Progenitor cell of endocrine pancreas (in vitro differentiated cells): ENCODE data around the gene ABCA5. TPM values are rescaled to one million over a fixed set of nuclear protein-coding genes. Genes with fewer than 3 reads are reported as not detected.

Experiments used
- DNase-seq: peaks from one replicate; pipeline ENCODE4 v3.0.0; 2021; ENCODE audit warnings: low spot score; ENCODE audit not compliant: unreplicated experiment
- H3K27ac Mint-ChIP-seq: 2 replicates; pipeline ENCODE4 v1.8.0; 2021; ENCODE audit warnings: mild to moderate bottlenecking, moderate library complexity, mixed read lengths
- H3K27me3 Mint-ChIP-seq: 2 replicates; pipeline ENCODE4 v1.8.0; 2021; ENCODE audit warnings: mixed read lengths
- H3K36me3 Mint-ChIP-seq: 2 replicates; pipeline ENCODE4 v1.8.0; 2022; ENCODE audit warnings: mixed read lengths; ENCODE audit not compliant: insufficient read depth
- H3K4me1 Mint-ChIP-seq: 2 replicates; pipeline ENCODE4 v1.8.0; 2021; ENCODE audit warnings: low read depth, mixed read lengths
- H3K4me3 Mint-ChIP-seq: 2 replicates; pipeline ENCODE4 v1.8.0; 2021; ENCODE audit warnings: low read depth, mild to moderate bottlenecking, moderate library complexity, mixed read lengths
- H3K9me3 Mint-ChIP-seq: 2 replicates; pipeline ENCODE4 v1.8.0; 2021; ENCODE audit warnings: low read depth, mixed read lengths
- total RNA-seq: library from RNA; stranded (reverse); gene quantifications from 2 replicates; pipeline ENCODE4 v1.2.1, GENCODE V29; 2021
- TF ChIP-seq, protein P1 (sequence below): fragments of 200-600 bp; sonication (generic); IDR thresholded peaks from one replicate; pipeline ENCODE4 v1.5.0; 2021; ENCODE audit warnings: antibody characterized with exemption, mild to moderate bottlenecking; ENCODE audit not compliant: unreplicated experiment

The ABCA5 gene
- total RNA-seq, 1 donor from 2014 or later, result 10.9 TPM

DNA sequence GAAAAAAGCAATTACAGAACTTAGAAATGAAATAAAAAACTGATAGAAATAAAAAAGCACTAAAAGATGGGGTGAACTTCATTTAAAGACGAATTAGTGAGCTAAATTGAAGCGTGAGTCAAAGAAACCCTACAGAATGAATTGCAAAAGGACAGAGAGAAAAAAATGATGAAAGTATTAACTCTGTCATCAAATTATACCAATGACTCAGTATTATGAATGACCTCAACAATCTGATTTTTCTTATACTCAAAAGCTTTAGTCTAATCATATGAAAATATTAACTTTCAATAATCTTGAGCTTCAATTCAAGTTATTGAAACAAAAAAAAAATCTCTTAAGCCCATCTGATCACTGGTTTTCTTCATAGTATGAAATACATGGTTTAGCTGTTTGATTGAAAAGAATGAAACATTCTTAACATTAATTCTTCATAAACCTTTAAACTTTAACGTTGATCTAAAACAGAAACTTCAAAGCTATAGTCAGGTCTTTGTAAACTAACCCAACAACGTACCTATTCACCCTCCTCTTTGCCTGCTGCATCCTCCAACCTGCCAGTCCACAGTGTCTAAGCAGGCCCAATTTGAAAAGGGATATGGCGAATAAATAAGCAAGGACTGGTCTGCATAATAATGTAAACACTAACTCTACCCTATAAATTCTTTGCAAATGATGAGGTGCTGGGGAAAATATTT lies 6.6 kb downstream of the ABCA5 start:
- Mint-ChIP-seq H3K36me3 (no peaks in the 10 kb centered on the region), H3K27ac (no peak overlapping the region), H3K27me3 (peaks cover 7% of the 10 kb centered on the region), H3K9me3 (no peaks in the 10 kb centered on the region), H3K4me1 (peaks cover 5% of the 10 kb centered on the region), H3K4me3 (no peak overlapping the region)
- no peak for DNase-seq
- TF ChIP-seq, protein P1, sequence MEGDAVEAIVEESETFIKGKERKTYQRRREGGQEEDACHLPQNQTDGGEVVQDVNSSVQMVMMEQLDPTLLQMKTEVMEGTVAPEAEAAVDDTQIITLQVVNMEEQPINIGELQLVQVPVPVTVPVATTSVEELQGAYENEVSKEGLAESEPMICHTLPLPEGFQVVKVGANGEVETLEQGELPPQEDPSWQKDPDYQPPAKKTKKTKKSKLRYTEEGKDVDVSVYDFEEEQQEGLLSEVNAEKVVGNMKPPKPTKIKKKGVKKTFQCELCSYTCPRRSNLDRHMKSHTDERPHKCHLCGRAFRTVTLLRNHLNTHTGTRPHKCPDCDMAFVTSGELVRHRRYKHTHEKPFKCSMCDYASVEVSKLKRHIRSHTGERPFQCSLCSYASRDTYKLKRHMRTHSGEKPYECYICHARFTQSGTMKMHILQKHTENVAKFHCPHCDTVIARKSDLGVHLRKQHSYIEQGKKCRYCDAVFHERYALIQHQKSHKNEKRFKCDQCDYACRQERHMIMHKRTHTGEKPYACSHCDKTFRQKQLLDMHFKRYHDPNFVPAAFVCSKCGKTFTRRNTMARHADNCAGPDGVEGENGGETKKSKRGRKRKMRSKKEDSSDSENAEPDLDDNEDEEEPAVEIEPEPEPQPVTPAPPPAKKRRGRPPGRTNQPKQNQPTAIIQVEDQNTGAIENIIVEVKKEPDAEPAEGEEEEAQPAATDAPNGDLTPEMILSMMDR, result no peak

DNA sequence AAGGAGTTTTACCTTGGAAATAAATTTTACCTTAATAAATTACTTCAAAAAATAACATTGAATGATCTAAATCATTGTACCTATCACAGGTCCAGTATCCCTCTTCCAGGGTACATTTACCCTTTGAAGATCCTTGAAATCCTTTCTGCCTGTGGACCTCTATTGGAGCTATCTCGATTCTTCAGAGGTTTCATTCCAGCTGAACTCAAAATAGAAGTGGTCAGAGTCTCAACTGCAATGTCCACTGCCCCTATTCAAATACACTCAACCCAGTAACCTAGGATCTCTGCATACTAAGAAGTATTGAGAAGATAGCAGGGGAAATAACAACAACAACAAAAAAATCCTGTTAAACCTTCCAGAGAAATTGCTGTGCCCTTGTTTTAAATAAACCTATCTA lies 9.3 kb downstream of the ABCA5 start:
- no peak overlapping the region for H3K27ac Mint-ChIP-seq
- peaks cover 12% of the 10 kb centered on the region for H3K4me1 Mint-ChIP-seq
- no peak for DNase-seq
- no peaks in the 10 kb centered on the region for H3K9me3 Mint-ChIP-seq
- H3K4me3 Mint-ChIP-seq, result no peak overlapping the region
- TF ChIP-seq, protein P1, result no peak
- H3K36me3 Mint-ChIP-seq, result no peaks in the 10 kb centered on the region
- H3K27me3 Mint-ChIP-seq, result no peaks in the 10 kb centered on the region

DNA sequence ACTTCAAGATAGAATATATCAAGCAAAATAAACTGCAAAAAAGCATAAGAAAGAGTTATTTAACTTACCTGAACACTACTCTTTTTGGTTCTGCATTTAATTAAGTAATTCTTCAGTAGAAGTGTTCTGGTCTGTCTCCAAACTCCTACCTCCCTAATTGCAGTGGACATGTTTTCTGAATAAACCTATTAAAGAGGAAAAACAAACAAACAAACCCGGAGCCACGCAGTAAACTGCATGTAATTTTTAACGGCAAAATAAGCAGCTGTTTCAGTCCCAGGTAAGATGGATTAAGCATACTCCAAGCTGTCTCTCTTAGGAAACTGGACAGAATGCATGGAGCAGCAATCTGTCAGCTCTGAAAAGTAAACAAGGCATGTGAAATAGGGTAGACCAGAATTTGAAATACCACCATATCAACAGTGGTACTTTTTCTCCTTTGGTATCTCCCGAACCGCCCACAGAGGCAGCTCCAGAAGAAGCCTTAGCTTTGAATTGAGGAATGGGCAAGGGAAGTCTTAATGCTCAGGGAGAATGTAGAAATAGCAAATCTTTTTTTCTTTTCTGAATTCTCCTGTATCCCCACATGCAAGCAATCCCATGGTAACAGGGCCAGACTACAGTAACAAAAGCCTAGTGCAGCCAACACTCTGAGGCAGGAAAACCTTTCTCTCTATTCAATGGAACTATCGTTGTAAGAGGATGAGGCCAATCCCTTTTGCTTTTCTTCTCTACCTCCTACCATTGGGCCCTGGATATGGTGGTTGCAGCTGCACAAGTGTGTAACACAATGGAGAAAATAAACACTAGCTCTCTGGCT lies 12.5 kb downstream of the ABCA5 start:
- H3K27ac Mint-ChIP-seq, result peak overlapping the region; percentile 59
- H3K36me3 Mint-ChIP-seq, result no peaks in the 10 kb centered on the region
- no peaks in the 10 kb centered on the region for H3K9me3 Mint-ChIP-seq
- peaks cover 11% of the 10 kb centered on the region for H3K4me1 Mint-ChIP-seq
- TF ChIP-seq, protein P1, result no peak
- no peak overlapping the region for H3K4me3 Mint-ChIP-seq
- H3K27me3 Mint-ChIP-seq, result no peaks in the 10 kb centered on the region
- no peak for DNase-seq

DNA sequence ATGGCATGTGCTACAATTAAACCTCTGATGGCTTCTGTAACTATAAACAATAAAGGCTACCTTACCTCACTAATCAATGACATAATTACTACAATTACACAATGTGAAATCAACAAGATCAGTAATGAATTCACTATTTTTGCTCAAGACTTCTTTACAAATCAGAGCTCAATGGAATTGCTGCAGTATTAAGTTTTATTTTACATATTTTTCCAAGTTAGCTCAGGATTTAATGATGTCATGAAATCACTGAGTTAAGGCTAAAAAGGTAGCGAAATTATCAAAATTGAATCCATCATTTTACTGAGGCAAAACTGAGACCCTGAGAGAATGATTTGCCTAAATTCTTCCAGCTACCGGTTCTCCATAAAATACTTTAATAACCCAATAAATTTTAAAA lies 21.8 kb downstream of the ABCA5 start:
- H3K4me1 Mint-ChIP-seq, result no peaks in the 10 kb centered on the region
- DNase-seq, result no peak
- H3K4me3 Mint-ChIP-seq, result no peak overlapping the region
- TF ChIP-seq, protein P1, result no peak
- no peak overlapping the region for H3K27ac Mint-ChIP-seq
- no peaks in the 10 kb centered on the region for H3K27me3 Mint-ChIP-seq
- no peaks in the 10 kb centered on the region for H3K9me3 Mint-ChIP-seq
- H3K36me3 Mint-ChIP-seq, result no peaks in the 10 kb centered on the region

DNA sequence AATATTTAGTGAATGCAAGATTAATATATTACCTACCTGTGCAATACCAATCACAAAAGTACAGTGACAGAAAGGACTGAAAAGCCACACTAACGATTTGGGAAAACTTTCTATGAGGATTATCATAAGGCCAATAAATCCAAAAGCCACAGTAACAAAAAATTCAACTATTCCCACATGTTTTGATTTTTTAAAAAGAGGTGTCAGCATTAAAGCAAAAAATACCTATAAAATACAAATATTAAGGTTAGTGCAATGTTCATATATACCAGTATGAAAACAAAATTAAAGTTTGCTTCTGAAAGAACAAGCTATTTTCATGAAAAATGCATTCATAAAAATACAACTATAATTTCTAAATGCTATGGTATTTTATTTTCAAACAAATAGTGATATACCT lies 24.3 kb downstream of the ABCA5 start:
- Mint-ChIP-seq H3K27me3 (no peaks in the 10 kb centered on the region), H3K4me3 (no peak overlapping the region), H3K4me1 (no peaks in the 10 kb centered on the region), H3K36me3 (no peaks in the 10 kb centered on the region), H3K9me3 (no peaks in the 10 kb centered on the region), H3K27ac (no peak overlapping the region)
- TF ChIP-seq, protein P1, result no peak
- no peak for DNase-seq
